ENCODE results near the gene CDC42.

The CDC42 gene

DNA sequence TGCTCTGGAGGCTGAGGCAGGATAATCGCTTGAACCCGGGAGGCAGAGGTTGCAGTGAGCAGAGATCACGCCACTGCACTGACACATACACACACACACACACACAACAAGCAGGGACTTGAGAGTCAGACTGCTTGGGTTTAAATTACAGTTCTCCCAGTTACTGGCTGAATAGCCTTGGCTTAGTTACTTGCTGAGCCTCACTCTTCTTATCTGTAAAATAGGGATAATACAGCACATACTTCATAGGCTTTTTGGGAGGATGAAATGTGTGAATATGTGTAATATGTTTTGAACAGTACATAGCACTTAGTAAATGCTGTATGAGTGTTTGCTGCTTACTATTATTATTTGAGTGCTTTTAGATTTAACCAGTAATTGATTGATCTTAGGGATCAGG lies 23.8 kb downstream of the CDC42 start:
- DNase-seq: no peak

- no peak for DNase-seq
These were observed 25.2 kb downstream of the CDC42 start for GRCh38 chr1:22077728-22078127.

- DNase-seq: no peak
These were observed 25.6 kb downstream of the CDC42 start for GRCh38 chr1:22078133-22078532.

GRCh38 chr1:22080191-22080590 lies 27.7 kb downstream of the CDC42 start:
- DNase-seq: no peak

GRCh38 chr1:22088331-22088730 lies 35.8 kb downstream of the CDC42 start:
- DNase-seq: no peak

DNA sequence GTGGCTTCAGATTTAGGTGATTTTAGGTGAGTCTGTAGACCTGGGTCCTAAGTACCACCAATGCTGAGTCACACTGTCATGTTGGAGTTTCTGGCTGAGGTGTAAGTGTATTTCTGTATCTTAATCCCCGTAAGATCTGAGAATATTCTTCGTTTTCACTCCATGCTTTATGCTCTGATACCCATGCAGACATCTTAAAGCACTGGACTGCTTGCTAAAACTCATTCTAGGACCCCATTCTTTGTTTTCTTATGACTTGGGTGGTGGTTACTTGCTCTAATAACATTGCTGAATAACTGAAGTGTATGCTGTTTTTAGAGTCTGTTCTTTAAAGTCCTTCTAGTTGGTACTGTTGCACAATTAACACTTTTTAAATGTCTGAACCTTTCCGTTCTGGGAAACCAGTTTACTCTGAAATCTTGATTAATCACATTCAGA lies 36.6 kb downstream of the CDC42 start:
- no peak for DNase-seq

GRCh38 chr1:22089787-22090186 lies 37.3 kb downstream of the CDC42 start:
- DNase-seq: peak; percentile 36

DNA sequence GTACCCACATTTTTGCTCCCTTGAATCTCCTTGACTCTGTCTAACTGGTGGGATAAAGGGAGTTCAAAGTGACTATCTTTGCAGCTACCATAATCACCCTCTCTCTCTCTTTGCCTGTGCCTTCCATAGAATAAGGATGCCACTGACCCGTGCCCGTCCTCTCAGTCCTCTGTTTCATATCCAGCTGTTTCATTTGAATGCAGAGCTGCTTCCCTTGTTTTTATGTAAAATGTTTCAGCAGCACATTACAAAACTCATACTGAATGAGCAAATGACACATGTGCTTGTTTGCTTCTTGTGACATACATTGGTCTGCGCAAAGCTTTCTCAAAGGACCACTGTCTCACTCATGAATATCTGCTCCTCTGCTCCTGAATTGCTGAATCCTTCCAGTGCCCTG lies 38.4 kb downstream of the CDC42 start:
- DNase-seq: no peak

DNA sequence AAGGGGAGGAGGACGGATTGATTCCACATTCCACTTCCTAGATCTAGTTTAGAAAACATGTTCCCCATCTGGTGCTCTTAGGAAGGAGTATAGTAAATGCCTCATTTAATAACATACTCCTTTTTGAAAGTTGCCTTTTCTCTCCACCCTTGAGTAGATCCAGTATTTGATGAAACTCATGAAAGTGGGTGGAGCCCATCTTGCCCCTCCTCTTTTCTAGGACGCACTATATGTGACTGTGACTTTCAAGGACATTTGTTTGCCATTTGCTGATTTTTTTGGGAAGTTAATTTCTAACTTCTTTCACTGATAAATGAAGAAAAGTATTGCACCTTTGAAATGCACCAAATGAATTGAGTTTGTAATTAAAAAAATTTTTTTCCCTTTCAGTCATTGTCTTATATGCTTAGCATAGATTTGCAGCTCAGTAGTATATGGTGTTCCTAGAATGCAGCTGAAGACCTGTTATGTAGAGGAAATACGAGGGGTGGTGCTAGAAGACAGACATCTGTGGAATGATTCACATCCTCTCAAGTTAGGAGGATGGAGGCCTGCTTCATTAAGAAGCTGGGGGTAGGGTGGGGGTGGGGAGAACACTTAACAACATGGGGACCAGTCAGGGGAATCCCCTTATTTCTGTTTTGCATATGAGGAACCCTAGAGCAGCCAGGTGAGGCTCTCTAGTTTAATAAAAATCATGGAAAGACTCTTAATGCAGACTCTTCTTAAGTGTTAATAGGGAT lies 39.7 kb downstream of the CDC42 start:
- peak; percentile 59 for DNase-seq

GRCh38 chr1:22093513-22093912 lies 41.0 kb downstream of the CDC42 start:
- DNase-seq: no peak

DNA sequence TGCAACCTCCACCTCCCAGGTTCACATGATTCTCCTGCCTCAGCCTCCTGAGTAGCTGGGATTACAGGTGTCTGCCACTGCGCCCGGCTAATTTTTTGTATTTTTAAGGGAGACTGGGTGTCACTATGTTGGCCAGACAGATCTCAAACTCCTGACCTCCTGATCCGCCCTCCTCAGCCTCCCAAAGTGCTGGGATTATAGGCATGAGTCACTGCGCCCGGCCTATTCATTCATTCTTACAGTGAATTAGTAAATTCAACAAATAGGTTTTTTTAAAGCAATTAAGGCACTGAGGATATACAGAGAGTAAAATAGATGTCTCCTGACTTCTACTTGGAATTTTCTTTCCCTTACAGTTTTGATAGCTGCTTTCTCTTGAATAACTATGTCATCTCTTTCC lies 43.5 kb downstream of the CDC42 start:
- no peak for DNase-seq

GRCh38 chr1:22096463-22096862 lies 44.0 kb downstream of the CDC42 start:
- DNase-seq: no peak

DNA sequence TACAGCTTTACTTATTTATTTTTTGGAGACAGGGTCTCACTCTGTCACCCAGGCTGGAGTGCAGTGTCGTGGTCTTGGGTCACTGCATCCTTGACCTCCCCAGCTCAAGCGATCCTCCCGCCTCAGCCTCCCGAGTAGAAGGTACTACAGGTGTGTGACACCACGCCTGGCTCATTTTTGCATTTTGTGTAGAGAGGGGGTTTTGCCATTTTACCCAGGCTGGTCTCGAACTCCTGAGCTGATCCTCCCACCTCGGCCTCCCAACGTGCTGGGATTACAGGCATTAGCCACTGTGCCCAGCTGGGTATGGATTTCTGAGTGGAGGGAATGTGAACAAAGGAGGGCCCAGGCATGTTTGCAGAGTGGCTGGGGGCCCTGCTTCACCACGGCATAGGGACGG lies 46.2 kb downstream of the CDC42 start:
- DNase-seq: no peak

DNA sequence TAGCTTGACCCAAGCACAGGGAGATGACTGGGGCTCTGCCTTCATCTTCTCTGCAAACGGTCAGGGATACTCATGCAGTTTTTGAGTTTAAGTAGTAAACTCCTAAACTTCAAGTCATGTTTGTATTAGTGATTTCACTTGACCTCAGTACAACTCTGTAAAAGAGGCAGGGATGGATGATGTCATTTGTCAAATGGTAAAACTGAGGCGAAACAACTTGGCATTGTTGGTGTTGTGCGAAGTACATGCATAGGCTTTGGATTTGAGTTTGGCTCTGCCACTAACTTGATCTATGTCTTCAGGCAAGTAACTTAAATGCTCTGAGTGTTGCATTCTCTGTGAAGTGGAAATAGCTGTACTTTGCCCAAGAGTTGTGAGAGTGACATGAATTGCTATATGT lies 47.7 kb downstream of the CDC42 start:
- DNase-seq: no peak

- no peak for DNase-seq
These were observed 48.7 kb downstream of the CDC42 start for GRCh38 chr1:22101199-22101598.

- no peak for DNase-seq
These were observed 49.5 kb downstream of the CDC42 start for GRCh38 chr1:22101995-22102394.

DNA sequence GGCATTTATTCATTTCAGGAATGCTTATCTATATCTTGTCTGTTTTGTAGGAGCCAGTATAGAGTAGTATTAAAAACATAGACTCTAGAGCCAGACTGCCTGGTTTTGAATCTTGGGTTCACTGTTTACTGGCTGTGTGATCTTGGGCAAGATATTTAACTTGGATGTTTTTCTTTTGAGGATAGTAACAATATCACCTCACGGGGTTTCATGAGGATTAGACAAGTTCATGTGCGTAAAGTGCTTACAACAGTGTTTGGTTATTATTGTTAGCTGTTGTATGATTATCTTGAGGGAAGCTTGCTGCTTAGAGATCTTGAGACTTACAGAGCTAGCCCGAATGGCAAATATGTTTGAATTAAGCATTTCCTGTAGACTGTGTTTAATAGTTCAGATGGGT lies 50.2 kb downstream of the CDC42 start:
- DNase-seq: no peak

DNA sequence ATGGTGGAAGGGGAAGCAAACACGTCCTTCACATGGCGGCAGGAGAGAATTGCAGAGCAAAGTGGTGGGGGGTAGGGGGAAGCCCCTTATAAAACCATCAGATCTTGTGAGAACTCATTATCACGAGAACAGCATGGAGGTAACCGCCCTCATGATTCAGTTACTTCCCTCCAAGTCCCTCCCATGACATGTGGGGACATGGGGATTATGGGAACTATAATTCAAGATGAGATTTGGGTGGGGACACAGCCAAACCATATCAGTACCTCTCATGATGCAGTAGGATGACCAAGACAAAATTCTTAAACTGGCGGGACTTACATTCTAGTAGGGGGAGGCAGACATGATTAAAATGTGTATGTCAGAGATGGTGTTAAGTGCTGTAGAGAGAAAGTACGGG lies 51.6 kb downstream of the CDC42 start:
- no peak for DNase-seq

GRCh38 chr1:22104865-22105437 lies 52.4 kb downstream of the CDC42 start:
- peak; percentile 72 for DNase-seq

- DNase-seq: peak; percentile 64
These were observed 53.2 kb downstream of the CDC42 start for GRCh38 chr1:22105611-22106207.

DNA sequence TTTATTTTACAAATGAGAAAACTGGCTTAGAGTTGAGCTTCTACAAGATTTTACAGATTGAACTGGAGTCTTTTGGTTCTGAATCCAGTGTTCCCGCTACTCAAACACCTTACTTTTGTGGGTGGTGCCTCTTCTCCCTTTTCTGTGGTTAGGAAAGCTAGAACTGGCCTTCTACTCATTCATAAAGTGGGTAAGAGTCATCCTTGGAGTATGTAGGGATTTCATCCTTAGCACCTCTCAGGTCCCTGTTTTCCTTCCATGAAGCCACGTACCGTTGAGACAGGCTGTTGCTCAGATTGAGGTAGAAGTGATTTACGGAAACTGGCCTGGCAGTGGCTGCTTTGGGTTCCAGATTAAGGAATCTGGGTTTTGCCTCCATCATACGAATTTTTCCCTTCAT lies 54.6 kb downstream of the CDC42 start:
- DNase-seq: no peak

- DNase-seq: no peak
These were observed 56.0 kb downstream of the CDC42 start for GRCh38 chr1:22108339-22109105.

GRCh38 chr1:22110016-22110415 lies 57.5 kb downstream of the CDC42 start:
- DNase-seq: no peak

DNA sequence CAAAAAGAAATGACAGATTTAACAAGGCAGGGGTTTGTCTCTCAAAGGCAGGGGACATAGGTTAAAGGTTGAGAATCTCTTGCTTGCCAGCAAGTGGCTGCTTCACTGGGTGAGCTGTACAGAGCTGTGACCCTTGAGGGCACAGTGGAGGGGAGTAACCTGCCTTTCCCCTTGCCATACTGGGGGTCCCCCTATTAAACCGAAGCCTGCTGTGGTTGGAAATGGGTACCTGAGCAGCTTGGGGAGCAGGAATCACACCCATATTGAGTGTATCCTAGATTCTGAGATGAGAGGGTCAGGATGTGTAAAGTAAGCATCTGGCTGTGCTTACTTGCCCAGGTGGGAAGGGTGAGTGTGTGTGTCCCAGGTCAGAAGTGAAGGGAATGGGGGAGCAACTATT lies 58.6 kb downstream of the CDC42 start:
- no peak for DNase-seq
